IPS-20b (cell line): ENCODE results near the gene CACNA1H.
"Not testable (repeated sequence)": the region's sequence is repeated elsewhere in the genome, so short reads cannot be mapped to it uniquely, and the experiment has no call there.

Experiments used
- H3K27ac ChIP-seq: one replicate; pipeline ENCODE4 v1.5.1; 2013; ENCODE audit warnings: low read length
- H3K27me3 ChIP-seq: 2 replicates; pipeline ENCODE4 v1.6.1; 2013; ENCODE audit warnings: mild to moderate bottlenecking, low read length, inconsistent platforms; ENCODE audit not compliant: insufficient read depth
- H3K36me3 ChIP-seq: 2 replicates; pipeline ENCODE4 v1.6.1; 2013; ENCODE audit warnings: low read depth, mild to moderate bottlenecking, inconsistent platforms, low read length, moderate library complexity; ENCODE audit not compliant: insufficient read depth
- H3K4me1 ChIP-seq: 2 replicates; pipeline ENCODE4 v1.6.1; 2013; ENCODE audit warnings: mild to moderate bottlenecking, control low read depth, inconsistent platforms, low read length, moderate library complexity; ENCODE audit not compliant: insufficient read depth
- H3K4me3 ChIP-seq: 2 replicates; pipeline ENCODE4 v1.5.1; 2013; ENCODE audit warnings: mild to moderate bottlenecking, low read length, inconsistent platforms
- H3K9ac ChIP-seq: 2 replicates; pipeline ENCODE4 v1.6.1; 2013; ENCODE audit warnings: low read depth, mild to moderate bottlenecking, inconsistent platforms, low read length, moderate library complexity
- H3K9me3 ChIP-seq: 2 replicates; pipeline ENCODE4 v1.6.1; 2013; ENCODE audit warnings: mild to moderate bottlenecking, low read depth, low read length, inconsistent platforms; ENCODE audit not compliant: insufficient read depth

CACNA1H gene

GRCh38 chr16:1249031-1249755 lies 96.3 kb downstream of the CACNA1H start:
- H3K4me1 ChIP-seq, H3K36me3 ChIP-seq, H3K9ac ChIP-seq, H3K9me3 ChIP-seq, H3K27ac ChIP-seq, H3K4me3 ChIP-seq: not testable (repeated sequence)
- H3K27me3 ChIP-seq, result peaks cover 21% of the 10 kb centered on the region

GRCh38 chr16:1253701-1254364 lies 100.9 kb downstream of the CACNA1H start:
- H3K9me3 ChIP-seq, H3K36me3 ChIP-seq, H3K9ac ChIP-seq, H3K4me3 ChIP-seq, H3K27me3 ChIP-seq, H3K4me1 ChIP-seq, H3K27ac ChIP-seq: not testable (repeated sequence)

DNA sequence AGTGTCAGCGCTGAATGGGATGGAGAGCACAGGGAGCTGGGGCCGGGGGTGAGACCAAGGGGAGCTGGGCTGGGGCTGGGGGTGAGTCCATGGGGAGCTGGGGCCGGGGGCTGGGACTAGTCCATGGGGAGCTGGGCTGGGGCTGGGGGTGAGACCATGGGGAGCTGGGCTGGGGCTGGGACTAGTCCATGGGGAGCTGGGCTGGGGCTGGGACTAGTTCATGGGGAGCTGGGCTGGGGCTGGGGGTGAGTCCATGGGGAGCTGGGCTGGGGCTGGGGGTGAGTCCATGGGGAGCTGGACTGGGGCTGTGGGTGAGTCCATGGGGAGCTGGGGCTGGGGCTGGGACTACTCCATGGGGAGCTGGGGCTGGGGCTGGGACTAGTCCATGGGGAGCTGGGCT lies 101.9 kb downstream of the CACNA1H start:
- not testable (repeated sequence) for H3K9ac ChIP-seq, H3K9me3 ChIP-seq, H3K36me3 ChIP-seq, H3K4me3 ChIP-seq, H3K27ac ChIP-seq, H3K4me1 ChIP-seq
- H3K27me3 ChIP-seq, result peaks cover 12% of the 10 kb centered on the region

DNA sequence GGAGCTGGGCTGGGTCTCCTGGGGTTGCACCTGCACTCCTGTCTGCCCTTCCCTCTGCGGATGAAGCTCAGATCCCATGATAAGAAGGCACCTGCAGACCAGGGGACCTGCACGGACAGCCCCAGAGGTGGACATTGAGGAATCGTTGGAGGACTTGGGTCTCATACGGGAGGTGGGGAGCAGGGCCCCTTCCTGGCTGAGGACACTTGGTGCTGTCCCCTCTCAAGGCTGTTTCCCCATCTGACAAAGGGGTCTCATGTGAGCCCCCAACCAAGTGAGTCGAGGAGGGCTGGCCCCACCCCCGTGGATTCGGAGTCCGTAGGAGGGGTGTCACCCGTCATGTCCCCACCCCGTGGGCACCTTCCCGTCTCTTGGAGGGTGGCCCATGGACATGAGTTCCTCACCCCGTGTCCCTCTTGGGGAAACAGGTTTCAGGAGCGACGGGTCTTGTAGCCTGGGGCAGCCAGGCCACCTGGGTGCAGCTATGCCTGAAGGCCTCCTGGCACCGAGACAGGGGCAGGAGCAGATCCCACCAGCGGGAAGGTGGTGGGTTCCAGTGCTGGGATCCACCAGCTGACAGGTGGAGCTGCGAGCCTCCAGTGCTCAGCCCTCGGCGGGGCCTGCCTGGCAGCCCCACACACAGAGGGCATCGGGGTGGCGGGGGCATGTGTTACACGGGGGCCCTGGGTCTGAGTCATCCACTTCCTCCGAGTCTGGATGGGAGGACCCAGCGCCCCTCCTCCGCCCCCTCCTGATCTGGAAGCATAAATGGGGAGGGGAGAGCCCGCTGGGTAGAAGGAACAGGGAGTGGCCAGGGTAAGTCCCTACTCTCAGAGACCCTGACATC lies 102.6 kb downstream of the CACNA1H start, which contains the start of gene TPSD1:
Gene TPSD1 (plus strand): TSS at position 794 of the 847 bp plus-strand sequence. CDS start 212 bp downstream, outside the sequence.
- H3K9ac ChIP-seq, result not testable (repeated sequence)

GRCh38 chr16:1256296-1256873 lies 103.5 kb downstream of the CACNA1H start:
- not testable (repeated sequence) for H3K9me3 ChIP-seq, H3K27ac ChIP-seq, H3K4me1 ChIP-seq, H3K9ac ChIP-seq, H3K4me3 ChIP-seq, H3K36me3 ChIP-seq
- H3K27me3 ChIP-seq, result peaks cover 27% of the 10 kb centered on the region

More for the DNA sequence above, 102.6 kb downstream of the CACNA1H start, which contains the start of gene TPSD1:
- not testable (repeated sequence) for H3K4me1 ChIP-seq, H3K4me3 ChIP-seq, H3K27ac ChIP-seq, H3K36me3 ChIP-seq, H3K9me3 ChIP-seq
- peaks cover 18% of the 10 kb centered on the region for H3K27me3 ChIP-seq

DNA sequence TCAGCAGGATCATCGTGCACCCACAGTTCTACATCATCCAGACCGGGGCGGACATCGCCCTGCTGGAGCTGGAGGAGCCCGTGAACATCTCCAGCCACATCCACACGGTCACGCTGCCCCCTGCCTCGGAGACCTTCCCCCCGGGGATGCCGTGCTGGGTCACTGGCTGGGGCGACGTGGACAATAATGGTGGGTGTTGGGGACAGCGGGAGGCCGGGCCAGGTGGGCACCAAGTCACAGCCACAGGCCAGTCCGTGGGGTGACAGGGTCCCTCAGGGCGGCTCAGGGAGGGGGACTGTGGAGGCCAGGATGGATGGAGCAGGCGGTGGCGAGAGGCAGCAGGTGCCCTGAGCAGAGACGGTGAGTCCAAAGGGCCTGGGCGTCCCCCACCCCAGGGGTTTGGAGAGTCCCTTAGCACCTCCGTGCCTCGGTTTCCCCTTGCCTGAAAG lies 104.0 kb downstream of the CACNA1H start:
- Histone ChIP-seq H3K9me3 (no peaks in the 10 kb centered on the region), H3K27ac (no peak overlapping the region), H3K4me3 (no peak overlapping the region), H3K4me1 (no peaks in the 10 kb centered on the region; the same call in 1 of the 2 replicates), H3K27me3 (peaks cover 32% of the 10 kb centered on the region), H3K36me3 (no peaks in the 10 kb centered on the region), H3K9ac (no peak overlapping the region)

DNA sequence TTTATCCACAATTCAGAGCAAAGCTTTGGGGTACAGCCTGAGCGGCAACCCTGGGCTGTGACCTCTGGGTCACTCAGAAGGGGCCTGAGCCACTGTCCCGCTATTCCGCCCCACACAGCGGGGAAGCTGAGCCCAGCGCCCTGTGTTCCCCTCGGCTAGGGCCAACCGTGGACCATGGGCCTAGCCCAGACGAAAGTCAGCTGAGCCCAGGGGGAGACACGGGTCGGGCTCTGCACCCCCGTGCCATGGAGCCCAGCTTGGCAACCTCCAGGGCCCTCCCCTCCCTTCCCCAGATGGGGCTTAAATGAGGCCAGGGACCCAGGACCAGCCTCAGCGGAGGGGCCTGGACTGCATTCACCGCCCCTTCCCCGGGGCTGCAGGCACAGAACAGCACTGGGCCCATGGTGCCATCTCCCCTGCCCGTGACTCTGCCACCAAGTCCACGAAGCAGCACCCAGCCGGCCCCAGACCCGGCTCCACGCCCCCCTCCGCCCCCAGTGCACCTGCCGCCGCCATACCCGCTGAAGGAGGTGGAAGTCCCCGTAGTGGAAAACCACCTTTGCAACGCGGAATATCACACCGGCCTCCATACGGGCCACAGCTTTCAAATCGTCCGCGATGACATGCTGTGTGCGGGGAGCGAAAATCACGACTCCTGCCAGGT lies 104.8 kb downstream of the CACNA1H start:
- no peak overlapping the region for H3K27ac ChIP-seq
- no peak overlapping the region for H3K4me3 ChIP-seq
- no peaks in the 10 kb centered on the region for H3K9me3 ChIP-seq
- peaks cover 38% of the 10 kb centered on the region for H3K27me3 ChIP-seq
- H3K36me3 ChIP-seq, result no peaks in the 10 kb centered on the region
- H3K4me1 ChIP-seq, result no peaks in the 10 kb centered on the region; the same call in 1 of the 2 replicates
- no peak overlapping the region for H3K9ac ChIP-seq

DNA sequence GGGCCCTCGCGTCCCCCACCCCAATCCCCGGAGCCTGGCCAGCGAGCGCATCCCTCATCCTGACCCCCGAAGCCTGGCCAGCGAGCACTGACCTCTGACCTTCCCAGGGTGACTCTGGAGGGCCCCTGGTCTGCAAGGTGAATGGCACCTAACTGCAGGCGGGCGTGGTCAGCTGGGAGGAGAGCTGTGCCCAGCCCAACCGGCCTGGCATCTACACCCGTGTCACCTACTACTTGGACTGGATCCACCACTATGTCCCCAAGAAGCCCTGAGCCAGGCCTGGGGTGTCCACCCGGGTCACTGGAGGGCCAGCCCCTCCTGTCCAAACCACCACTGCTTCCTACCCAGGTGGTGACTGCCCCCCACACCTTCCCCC lies 105.3 kb downstream of the CACNA1H start:
- H3K9ac ChIP-seq, result no peak overlapping the region
- H3K9me3 ChIP-seq, result no peaks in the 10 kb centered on the region
- H3K4me3 ChIP-seq, result no peak overlapping the region
- H3K27ac ChIP-seq, result no peak overlapping the region
- no peaks in the 10 kb centered on the region; the same call in 1 of the 2 replicates for H3K4me1 ChIP-seq
- H3K36me3 ChIP-seq, result no peaks in the 10 kb centered on the region
- H3K27me3 ChIP-seq, result peaks cover 38% of the 10 kb centered on the region

DNA sequence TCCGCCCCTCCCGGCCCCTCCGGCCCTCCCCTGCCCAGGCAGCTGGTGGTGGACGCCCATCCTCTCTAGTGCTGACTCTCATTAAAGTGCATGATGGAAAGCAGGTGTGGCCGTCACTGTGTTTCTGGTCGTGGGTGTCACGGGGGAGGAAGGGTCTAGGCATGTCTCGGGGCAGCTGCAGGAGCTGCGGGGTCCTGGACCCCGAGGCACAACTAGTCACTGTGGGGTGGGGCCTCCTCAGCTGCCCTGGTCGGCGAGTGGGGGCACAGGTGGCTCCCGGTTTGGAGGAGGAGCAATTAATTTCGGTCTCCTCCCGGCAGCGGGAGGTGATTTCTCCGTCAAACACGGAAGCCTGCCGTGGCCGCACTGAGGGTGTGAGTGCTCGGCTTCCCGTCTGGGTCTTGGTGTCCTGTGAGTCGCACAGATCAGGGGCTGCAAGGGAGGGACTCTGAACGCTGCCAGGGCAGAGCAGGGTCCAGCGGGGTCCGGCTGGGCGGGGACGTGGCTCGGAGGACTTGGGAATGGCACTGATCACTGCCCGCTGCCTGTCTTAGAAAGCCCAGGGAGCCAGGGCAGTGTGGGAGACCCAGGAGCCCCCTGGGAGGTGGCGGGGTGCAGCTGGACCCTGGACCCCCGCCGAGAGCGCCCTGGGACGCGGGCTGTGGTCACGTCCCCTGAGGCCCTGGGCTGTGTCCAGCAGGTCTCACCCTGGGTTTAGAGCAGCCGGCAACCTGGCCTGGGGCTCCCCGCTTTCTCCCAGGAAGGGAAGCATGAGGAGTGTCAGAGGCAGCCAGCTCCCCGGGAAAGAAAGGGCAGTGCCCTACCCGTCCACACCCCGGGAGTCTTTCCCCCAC lies 106.2 kb downstream of the CACNA1H start:
- no peaks in the 10 kb centered on the region for H3K9me3 ChIP-seq
- no peaks in the 10 kb centered on the region; the same call in 1 of the 2 replicates for H3K4me1 ChIP-seq
- H3K9ac ChIP-seq, result no peak overlapping the region
- H3K27ac ChIP-seq, result no peak overlapping the region
- peaks cover 38% of the 10 kb centered on the region for H3K27me3 ChIP-seq
- peak overlapping the region; percentile 46; the same call in 1 of the 2 replicates for H3K4me3 ChIP-seq
- H3K36me3 ChIP-seq, result no peaks in the 10 kb centered on the region

DNA sequence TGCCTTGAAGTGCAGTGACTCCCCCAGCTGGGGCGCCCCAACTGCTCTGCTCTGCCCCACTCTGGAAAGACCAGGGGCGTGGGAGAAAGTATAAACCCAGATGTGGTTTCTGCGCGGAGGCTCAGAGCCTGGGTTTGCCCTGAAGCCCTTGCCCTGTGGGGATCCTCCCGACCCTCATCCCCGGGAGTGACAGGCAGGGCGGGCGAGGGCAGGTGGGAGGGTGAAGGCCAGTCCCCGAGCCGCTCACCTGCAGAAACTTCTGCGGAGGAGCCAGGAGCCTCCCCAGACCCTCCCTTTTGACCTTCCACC lies 106.8 kb downstream of the CACNA1H start:
- Histone ChIP-seq H3K27me3 (peaks cover 38% of the 10 kb centered on the region), H3K9ac (no peak overlapping the region), H3K4me3 (no peak overlapping the region), H3K4me1 (no peaks in the 10 kb centered on the region; the same call in 1 of the 2 replicates), H3K36me3 (no peaks in the 10 kb centered on the region), H3K27ac (no peak overlapping the region), H3K9me3 (no peaks in the 10 kb centered on the region)
